Adrenal gland (tissue), 5 donors: ENCODE results near the gene PPT2.

ENCODE experiments used
- POLR2A ChIP-seq, 2 donors: fragments of 450-650 bp; IDR thresholded peaks; one replicate each; pipeline ENCODE4 v1.6.1; 2017; ENCODE audit warnings: antibody characterized with exemption in 2 of 2, mild to moderate bottlenecking in 2 of 2, moderate library complexity in 1 of 2
- TF ChIP-seq, protein P1 (sequence below), 6 experiments: fragments of 450-650 bp in 4 of 6; fragments of 200-600 bp in 2 of 6; sonication (generic) in 1 of 6; IDR thresholded peaks; 1 replicate in 5 of 6; 2 replicates in 1 of 6; pipeline versions ENCODE4 v1.5.1 to v1.8.0; 2016 to 2021; ENCODE audit warnings: antibody characterized with exemption in 6 of 6, mild to moderate bottlenecking in 2 of 6, moderate library complexity in 1 of 6
- donor health status: DM: no; HTN: no; CAD: no.

DNA sequence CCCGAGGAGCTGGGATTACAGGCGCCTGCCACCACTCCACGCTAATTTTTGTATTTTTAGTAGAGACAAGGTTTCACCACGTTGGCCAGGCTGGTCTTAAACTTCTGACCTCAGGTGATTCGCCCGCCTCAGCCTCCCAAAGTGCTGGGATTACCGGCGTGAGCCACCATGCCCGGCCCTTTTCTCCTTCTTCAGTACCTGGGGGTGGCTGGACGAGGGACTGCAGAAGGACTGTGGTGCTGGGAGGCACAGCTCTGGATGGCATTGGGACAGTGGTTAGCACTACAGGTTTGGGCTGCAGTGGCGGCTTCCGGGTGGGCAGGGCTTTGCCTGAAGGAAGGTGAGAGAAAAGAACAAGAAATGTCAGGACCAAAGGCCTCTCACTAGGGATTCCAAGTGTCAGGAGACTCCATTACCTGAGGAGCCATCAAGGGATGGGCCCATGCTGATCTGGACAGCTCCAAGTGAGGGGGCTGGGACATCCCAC, 33.3 kb upstream of the PPT2 start:
- TF ChIP-seq POLR2A (IDR thresholded peaks at IDR 0.05) = no peak
- TF ChIP-seq, protein P1, sequence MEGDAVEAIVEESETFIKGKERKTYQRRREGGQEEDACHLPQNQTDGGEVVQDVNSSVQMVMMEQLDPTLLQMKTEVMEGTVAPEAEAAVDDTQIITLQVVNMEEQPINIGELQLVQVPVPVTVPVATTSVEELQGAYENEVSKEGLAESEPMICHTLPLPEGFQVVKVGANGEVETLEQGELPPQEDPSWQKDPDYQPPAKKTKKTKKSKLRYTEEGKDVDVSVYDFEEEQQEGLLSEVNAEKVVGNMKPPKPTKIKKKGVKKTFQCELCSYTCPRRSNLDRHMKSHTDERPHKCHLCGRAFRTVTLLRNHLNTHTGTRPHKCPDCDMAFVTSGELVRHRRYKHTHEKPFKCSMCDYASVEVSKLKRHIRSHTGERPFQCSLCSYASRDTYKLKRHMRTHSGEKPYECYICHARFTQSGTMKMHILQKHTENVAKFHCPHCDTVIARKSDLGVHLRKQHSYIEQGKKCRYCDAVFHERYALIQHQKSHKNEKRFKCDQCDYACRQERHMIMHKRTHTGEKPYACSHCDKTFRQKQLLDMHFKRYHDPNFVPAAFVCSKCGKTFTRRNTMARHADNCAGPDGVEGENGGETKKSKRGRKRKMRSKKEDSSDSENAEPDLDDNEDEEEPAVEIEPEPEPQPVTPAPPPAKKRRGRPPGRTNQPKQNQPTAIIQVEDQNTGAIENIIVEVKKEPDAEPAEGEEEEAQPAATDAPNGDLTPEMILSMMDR (IDR thresholded peaks at IDR 0.05) = no peak
